GM13976 (cell line): ENCODE measurements around the gene IQCN.

Experiments used
- DNase-seq: peaks from one replicate; pipeline ENCODE4 v3.0.0; 2012; ENCODE audit warnings: low spot score
- CTCF ChIP-seq: IDR thresholded peaks from 2 replicates; pipeline ENCODE4 v1.5.1; 2012; ENCODE audit warnings: borderline replicate concordance, mild to moderate bottlenecking; ENCODE audit not compliant: insufficient read depth; ENCODE audit errors: extremely low read depth, missing control alignments, control extremely low read depth
- in situ Hi-C: fragments of 300-500 bp; cut with MboI; formaldehyde crosslinking; loops from one replicate; pipeline ENCODE4 v1.12.0; 2022; ENCODE audit warnings: low sequenced_read_pairs, mixed read lengths, inconsistent platforms; ENCODE audit not compliant: unreplicated experiment

Gene IQCN

GRCh38 chr19:18265582-18265981 lies 8.7 kb downstream of the IQCN start:
- in situ Hi-C loops, result no loop called here
- DNase-seq, result no peak
- no peak for TF ChIP-seq CTCF

DNA sequence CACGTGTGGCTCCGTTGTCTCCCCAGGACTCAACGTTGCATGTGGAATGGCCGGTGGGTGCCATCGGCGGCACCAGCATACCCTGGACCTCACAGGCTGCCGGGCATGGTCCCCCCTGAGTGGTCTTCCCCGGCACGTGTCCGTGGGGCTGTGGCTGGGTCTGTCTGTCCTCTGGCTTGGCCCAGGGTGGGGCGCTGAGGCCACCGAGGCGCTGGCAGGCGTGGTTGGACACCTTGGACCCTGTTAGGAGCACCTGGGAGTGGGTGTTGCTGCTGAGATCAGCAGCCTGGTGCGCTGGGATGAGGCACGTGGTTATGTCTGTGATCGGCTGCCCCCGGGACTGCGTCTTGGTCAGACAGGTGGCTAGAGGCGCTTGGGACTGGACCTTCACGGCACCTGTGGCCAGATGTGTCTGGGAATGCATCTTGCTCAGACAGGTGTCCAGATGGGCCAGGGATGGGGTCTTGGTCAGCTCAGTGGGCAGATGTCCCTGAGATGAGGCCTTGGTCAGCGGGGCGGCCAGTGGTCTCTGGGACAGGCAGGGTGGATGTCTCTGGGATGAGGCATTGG lies 9.2 kb downstream of the IQCN start:
- TF ChIP-seq CTCF, result no peak
- in situ Hi-C loops, result no loop called here
- no peak for DNase-seq

DNA sequence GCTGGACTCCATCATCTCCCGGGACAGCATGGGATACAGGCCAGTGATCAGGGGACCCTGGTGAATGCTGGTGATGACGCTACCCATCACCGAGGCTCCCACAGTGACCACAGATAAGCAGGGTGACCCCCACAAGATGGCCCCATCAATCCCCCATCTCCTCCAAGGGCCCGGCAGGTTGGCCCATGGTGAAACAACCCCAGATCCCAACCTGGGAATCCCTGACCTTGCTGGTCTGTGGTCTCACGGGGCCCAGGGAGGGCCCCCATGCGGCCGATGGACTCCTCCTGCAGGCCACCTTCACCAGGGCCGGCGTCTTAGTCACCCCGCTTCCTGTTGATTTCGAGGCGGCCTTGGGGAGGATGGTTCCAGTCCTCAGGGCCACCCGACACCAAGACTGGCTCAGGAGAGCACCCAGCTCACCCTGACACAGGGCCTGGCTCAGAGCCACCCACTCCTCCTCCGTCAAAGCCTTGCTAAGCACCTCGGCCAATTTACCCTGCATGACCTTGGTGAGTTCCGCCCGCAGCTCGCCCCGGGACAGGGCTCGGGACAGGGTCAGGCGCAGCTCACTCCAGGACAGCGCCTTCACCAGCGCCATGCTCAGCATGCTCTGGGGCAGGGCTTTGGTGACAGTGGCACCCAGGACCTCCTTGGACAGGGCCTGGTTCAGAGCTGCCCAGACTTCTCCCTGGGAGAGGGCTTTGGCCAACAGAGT lies 10.0 kb downstream of the IQCN start:
- in situ Hi-C loops, result no loop called here

DNA sequence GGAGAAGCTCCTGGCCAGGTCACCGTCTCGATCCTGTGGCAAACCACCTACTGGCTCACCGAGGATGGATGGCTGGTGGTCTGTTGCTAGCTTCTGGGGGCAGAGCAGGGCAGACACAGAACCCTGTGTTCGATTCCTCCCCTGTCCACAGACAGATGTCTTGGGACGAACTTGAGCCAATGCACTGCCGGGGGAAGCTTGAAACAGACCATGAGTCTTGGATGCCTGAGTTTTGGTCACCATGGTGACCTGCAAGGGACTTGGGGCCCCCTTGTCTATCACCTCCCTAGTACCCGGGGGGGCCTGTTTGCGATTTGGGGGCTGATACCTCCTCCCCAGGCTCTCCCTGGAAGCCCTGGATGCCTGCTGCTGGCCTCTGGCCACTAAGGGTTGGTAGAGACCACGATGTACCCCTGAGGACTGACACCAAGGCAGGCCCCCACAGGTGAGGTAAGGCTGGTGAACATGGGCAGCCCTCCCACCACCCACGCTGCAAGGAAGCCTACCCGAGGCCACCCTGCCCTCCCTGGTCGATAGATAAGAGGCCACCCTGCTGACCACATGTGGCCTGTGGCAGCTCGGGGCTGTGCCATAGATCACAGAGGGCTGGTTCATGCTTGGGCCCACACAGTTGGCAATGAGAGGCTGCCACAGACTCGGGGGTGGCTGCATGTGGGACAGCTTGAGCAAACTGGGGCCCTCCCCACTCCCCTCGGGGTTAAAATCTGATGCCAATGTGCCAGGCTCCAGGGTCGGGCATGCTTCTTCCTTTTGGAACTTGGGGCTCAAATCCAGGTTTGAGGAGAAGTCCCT lies 10.7 kb downstream of the IQCN start:
- in situ Hi-C loops, result no loop called here
- DNase-seq, result no peak
- TF ChIP-seq CTCF, result no peak

More for the DNA sequence above, 10.0 kb downstream of the IQCN start:
- DNase-seq, result no peak
- no peak for TF ChIP-seq CTCF

GRCh38 chr19:18262917-18263316 lies 11.3 kb downstream of the IQCN start:
- TF ChIP-seq CTCF, result no peak
- DNase-seq, result no peak
- in situ Hi-C loops, result no loop called here

DNA sequence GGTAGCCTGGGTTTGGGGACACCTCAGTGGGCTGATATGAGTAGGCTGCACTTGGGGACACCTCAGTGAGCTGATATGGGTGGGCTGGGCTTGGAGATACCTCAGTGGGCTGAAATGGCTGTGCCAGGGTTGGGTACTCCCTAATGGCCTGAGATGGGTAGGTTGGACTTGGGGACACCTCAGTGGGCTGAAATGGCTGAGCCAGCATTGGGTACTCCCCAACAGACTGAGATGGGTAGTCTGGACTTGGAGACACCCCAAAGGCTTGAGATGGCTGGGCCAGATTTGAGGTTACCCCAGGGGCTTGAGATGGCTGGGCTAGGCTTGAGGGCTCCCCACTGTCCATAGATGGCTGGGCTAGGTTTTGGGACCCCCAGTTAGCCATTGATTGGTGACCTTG lies 12.1 kb downstream of the IQCN start:
- in situ Hi-C loops, result no loop called here
- TF ChIP-seq CTCF, result no peak
- no peak for DNase-seq
